Measurements from ENCODE around the gene SLC1A3.
A peak's percentile ranks its signal among the peaks of the same experiment; 100 is the strongest.

SLC1A3 gene

DNA sequence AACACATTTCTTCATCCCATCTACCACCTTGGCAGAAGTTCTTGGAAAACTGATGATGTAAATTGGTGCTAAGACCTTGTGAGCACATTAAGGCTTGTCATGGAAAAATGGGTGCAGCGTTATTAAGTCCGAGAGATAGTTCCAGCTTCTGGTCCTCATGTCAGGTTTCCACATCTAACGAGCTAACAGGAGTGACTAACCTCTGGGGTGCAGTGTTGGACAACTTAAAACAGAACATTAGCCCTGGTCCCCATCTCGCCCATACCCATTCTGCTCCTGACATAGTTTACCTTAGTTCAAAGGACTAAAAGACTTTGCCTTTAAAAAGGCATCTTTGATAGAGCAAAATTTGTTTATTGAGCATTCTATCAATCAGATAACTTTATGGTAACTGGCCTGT lies 128.0 kb downstream of the SLC1A3 start:
- no peak overlapping the region for H3K4me3 ChIP-seq (replicated peaks in 1 of 2; ENCODE audit: low read depth in 2 of 2, low read length in 2 of 2)
- DNase-seq (ENCODE audit: low read depth in 2 of 2) = peak; percentile 55 to 65
- TF ChIP-seq, protein P1, sequence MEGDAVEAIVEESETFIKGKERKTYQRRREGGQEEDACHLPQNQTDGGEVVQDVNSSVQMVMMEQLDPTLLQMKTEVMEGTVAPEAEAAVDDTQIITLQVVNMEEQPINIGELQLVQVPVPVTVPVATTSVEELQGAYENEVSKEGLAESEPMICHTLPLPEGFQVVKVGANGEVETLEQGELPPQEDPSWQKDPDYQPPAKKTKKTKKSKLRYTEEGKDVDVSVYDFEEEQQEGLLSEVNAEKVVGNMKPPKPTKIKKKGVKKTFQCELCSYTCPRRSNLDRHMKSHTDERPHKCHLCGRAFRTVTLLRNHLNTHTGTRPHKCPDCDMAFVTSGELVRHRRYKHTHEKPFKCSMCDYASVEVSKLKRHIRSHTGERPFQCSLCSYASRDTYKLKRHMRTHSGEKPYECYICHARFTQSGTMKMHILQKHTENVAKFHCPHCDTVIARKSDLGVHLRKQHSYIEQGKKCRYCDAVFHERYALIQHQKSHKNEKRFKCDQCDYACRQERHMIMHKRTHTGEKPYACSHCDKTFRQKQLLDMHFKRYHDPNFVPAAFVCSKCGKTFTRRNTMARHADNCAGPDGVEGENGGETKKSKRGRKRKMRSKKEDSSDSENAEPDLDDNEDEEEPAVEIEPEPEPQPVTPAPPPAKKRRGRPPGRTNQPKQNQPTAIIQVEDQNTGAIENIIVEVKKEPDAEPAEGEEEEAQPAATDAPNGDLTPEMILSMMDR (IDR thresholded peaks at IDR 0.05; ENCODE audit: low read depth, low read length) = no peak

DNA sequence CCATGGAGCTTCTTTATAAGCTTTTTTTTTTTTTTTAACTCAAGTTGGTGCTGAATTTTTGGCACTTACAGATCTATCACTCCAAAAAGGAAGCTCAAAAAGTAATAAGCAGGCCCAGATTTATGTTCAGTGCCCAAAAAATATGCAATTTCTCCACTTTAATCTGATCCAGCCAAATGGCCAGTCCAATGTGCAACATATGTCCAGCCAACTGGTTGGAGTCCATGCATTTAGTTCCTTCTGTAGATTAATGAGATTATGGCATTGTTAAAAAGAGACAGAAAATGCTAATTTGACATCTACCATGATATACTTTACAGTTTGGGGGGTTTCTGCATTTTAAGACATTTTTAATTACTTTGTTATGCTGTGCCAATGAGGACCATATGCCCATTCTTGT lies 129.5 kb downstream of the SLC1A3 start:
- DNase-seq (ENCODE audit: low read depth in 2 of 2) = no peak
- H3K4me3 ChIP-seq (replicated peaks in 1 of 2; ENCODE audit: low read depth in 2 of 2, low read length in 2 of 2) = no peak overlapping the region
- TF ChIP-seq, protein P1 (IDR thresholded peaks at IDR 0.05; ENCODE audit: low read depth, low read length) = no peak
